ENCODE measurements around the gene CDC14A.

GRCh38 chr1:100394285-100394684 is 42.0 kb downstream of the CDC14A start:
- TF ChIP-seq NANOG (IDR thresholded peaks at IDR 0.05; ENCODE audit: insufficient read depth, low read depth, low read length, poor library complexity, severe bottlenecking) (no peak), EZH2 (IDR thresholded peaks at IDR 0.05; ENCODE audit: low read depth, low read length, severe bottlenecking) (no peak), RFX5 (IDR thresholded peaks at IDR 0.05; ENCODE audit: borderline replicate concordance, low read depth, low read length) (no peak), SRF (IDR thresholded peaks at IDR 0.05; ENCODE audit: low read depth, low read length) (no peak), KDM1A (IDR thresholded peaks at IDR 0.05; ENCODE audit: borderline replicate concordance, low read length) (no peak), ASH2L (IDR thresholded peaks at IDR 0.05; ENCODE audit: low read length) (no peak), JUND (IDR thresholded peaks at IDR 0.05; ENCODE audit: low read length) (no peak), EP300 (IDR thresholded peaks at IDR 0.05; ENCODE audit: borderline replicate concordance in 1 of 2, low read depth in 2 of 2, low read length in 2 of 2) (no peak), RNF2 (IDR thresholded peaks at IDR 0.05; ENCODE audit: borderline replicate concordance, low read depth, low read length, missing control alignments, poor library complexity, severe bottlenecking) (no peak)
- TF ChIP-seq, protein P1, sequence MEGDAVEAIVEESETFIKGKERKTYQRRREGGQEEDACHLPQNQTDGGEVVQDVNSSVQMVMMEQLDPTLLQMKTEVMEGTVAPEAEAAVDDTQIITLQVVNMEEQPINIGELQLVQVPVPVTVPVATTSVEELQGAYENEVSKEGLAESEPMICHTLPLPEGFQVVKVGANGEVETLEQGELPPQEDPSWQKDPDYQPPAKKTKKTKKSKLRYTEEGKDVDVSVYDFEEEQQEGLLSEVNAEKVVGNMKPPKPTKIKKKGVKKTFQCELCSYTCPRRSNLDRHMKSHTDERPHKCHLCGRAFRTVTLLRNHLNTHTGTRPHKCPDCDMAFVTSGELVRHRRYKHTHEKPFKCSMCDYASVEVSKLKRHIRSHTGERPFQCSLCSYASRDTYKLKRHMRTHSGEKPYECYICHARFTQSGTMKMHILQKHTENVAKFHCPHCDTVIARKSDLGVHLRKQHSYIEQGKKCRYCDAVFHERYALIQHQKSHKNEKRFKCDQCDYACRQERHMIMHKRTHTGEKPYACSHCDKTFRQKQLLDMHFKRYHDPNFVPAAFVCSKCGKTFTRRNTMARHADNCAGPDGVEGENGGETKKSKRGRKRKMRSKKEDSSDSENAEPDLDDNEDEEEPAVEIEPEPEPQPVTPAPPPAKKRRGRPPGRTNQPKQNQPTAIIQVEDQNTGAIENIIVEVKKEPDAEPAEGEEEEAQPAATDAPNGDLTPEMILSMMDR (IDR thresholded peaks at IDR 0.05; ENCODE audit: control extremely low read depth in 1 of 3, insufficient read depth in 1 of 3, low read depth in 1 of 3, low read length in 3 of 3), result no peak

Measured in H1 (cell line).